NCI-H524 treated with DMSO at 0.1 percent for 48 hours (cell line): ENCODE measurements around the gene LSS.

Experiments used
- DNase-seq: peaks from one replicate; lab custom pipeline; 2025; lab: John Stamatoyannopoulos, UW

The LSS gene

DNA sequence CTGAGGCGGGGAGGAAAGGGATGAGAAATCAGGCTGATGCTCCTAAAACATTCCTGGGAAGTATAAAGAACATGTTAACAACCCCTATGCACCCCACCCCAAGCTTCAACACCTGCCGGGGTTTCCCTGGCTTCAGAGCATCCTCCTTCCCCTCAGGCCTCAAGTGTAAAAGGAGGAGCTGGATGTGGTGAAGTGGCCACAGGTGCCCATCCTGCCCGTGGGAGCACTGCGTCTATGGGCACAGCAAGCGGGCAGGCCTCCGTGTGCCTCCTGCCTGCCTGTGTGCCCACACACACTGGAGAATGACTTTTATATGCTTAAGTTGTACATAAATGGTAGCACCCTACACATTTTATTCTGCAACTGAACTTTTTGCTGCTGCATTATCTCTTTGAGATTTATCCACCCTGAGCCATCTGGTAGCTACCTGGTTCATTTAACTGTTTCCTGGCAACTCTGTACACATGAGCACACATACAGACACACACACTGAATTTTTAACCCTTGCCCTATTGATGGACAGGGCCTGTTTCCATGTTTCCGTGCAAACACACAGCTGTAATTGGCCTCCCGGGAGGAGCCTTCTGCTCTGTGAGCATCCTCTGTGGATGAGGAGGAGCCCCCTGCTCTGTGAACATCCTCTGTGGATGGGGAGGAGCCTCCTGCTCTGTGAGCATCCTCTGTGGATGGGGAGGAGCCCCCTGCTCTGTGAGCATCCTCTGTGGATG, 59.8 kb downstream of the LSS start:
- no peak for DNase-seq

DNA sequence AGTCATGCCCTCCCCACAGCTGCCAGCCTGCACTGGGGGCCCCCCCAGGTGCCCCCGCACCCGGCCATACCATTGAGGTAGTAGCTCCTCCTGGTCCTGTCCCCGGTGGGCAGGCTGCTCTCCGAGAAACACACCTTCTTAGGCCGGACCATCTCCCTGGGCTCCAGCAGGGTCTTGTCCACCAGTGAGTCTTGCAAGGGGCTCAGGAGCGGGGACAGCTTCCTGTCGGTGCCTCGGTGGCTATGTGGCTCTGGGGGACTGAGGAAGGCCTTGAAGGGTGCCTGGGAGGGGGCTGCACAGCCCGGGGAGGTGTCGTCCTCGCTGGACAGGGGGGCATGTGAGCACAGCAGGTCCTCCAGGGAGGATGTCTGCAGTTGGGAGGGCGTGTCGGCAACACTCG, 60.3 kb downstream of the LSS start:
- no peak for DNase-seq

GRCh38 chr21:46165098-46165497, 63.5 kb downstream of the LSS start:
- DNase-seq: no peak

DNA sequence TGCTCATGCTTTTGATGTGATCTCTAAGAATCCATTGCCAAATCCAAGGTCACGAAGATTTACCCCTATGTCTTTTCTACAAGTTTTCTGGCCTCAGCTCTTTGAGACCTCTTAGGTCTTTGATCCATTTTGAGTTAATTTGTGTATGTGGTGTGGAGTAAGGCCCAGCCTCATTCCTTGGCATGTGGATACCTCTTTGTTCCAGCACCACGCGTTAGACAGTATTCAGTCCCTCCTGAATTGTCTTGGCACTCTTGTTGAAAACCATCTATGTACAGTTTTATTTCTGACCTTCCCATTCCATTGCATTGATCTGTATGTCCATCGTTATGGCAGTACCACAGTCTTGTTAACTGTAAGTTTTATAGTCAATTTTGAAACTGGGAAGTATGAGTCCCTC, 65.2 kb downstream of the LSS start:
- no peak for DNase-seq

DNA sequence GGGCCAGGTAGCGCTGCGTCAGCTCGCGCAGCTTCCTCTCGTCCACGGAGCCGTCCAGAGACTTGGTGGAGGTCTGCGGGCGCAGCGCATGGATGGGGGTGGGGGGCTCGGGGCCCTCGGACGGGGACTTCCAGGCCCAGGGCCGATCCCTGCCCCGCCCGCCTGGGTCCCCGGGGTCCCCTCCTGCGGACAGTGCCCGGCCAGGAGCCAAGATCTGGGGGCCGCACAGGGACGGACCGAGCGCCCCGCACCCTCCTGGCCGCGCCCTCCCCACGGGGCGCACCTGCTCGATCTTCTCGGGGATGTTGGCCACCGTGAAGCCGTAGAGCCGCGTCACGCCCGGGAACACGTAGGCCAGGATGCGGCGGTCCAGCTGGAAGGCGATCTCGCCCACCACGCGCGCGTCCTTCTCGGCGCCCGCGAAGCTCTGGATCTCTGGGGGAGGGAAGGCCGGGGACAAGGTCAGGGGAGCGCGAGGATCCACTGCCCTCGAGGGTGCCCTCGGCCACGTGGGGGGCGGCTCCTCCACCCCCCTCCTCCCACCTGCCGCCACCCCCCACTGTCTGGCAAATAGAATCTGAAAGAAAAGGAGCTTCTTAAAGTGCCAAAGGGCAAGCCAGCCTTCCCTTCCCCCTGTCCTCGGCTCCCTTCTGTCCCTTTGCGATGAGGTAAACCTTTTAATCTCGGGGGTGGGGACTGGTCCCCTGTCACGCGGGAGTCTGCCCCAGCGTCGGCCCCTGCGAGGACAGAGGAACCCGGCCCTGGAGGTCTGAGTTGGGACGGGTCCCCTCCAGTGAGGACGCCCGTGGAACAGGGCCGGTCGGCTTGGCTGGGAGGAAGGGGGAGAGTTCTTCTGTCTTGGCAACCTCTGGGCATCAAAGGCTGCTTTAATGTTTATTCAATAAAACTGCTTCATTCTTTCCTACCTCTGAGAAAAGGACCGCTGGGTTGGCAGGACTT, 66.7 kb downstream of the LSS start:
- DNase-seq: no peak

GRCh38 chr21:46160907-46161632, 67.5 kb downstream of the LSS start:
- no peak for DNase-seq

- DNase-seq: no peak
Measured at GRCh38 chr21:46160657-46160906, 68.0 kb downstream of the LSS start.

GRCh38 chr21:46159841-46160656, 68.5 kb downstream of the LSS start:
- no peak for DNase-seq

- DNase-seq: no peak
Measured at GRCh38 chr21:46159390-46159789, 69.2 kb downstream of the LSS start.

GRCh38 chr21:46158666-46159300, 69.8 kb downstream of the LSS start:
- DNase-seq: no peak

- no peak for DNase-seq
Measured at GRCh38 chr21:46157987-46158451, 70.6 kb downstream of the LSS start.

GRCh38 chr21:46157396-46157986, 71.1 kb downstream of the LSS start:
- no peak for DNase-seq

GRCh38 chr21:46156678-46157077, 71.9 kb downstream of the LSS start:
- DNase-seq: no peak

- DNase-seq: no peak
Measured at GRCh38 chr21:46156378-46156645, 72.3 kb downstream of the LSS start.

GRCh38 chr21:46155514-46156377, 72.8 kb downstream of the LSS start, which contains the start of gene FTCD:
FTCD (minus strand) TSS chr21:46155579; CDS start chr21:46155523, 56 bp downstream.
- no peak for DNase-seq

- DNase-seq: no peak
Measured at GRCh38 chr21:46154955-46155513, 73.5 kb downstream of the LSS start.

- no peak for DNase-seq
Measured at GRCh38 chr21:46154155-46154954, 74.2 kb downstream of the LSS start.

- DNase-seq: no peak
Measured at GRCh38 chr21:46153247-46154154, 75.1 kb downstream of the LSS start.
